DMS79 (cell line): ENCODE data around the gene EMC9.

Experiments used
- DNase-seq: peaks from one replicate; lab custom pipeline; 2025; lab: John Stamatoyannopoulos, UW

Gene EMC9

GRCh38 chr14:24131549-24131966 is 9.8 kb downstream of the EMC9 start:
- DNase-seq = no peak

GRCh38 chr14:24130717-24131548 is 10.5 kb downstream of the EMC9 start:
- no peak for DNase-seq

- no peak for DNase-seq
Observed at GRCh38 chr14:24130380-24130716, 11.0 kb downstream of the EMC9 start, which contains the start of gene FITM1. TSS of gene FITM1 (plus strand) at chr14:24130659. CDS start at chr14:24131564, 905 bp downstream.

- no peak for DNase-seq
Observed at GRCh38 chr14:24129410-24129998, 11.9 kb downstream of the EMC9 start.

- no peak for DNase-seq
Observed at GRCh38 chr14:24127673-24128072, 13.7 kb downstream of the EMC9 start.

GRCh38 chr14:24126939-24127338 is 14.5 kb downstream of the EMC9 start:
- DNase-seq = no peak

GRCh38 chr14:24123424-24124417 is 17.7 kb downstream of the EMC9 start:
- no peak for DNase-seq

- DNase-seq = no peak
Observed at GRCh38 chr14:24122898-24123297, 18.5 kb downstream of the EMC9 start.

- no peak for DNase-seq
Observed at GRCh38 chr14:24122416-24122815, 19.0 kb downstream of the EMC9 start.

GRCh38 chr14:24121210-24121609 is 20.2 kb downstream of the EMC9 start:
- DNase-seq = no peak

- no peak for DNase-seq
Observed at GRCh38 chr14:24119691-24120090, 21.7 kb downstream of the EMC9 start.

- no peak for DNase-seq
Observed at GRCh38 chr14:24117179-24117578, 24.2 kb downstream of the EMC9 start.

GRCh38 chr14:24116128-24116814 is 25.1 kb downstream of the EMC9 start:
- no peak for DNase-seq

GRCh38 chr14:24115422-24116127 is 25.8 kb downstream of the EMC9 start:
- DNase-seq = no peak

- peak; percentile 100 for DNase-seq
Observed at GRCh38 chr14:24114532-24115421, 26.6 kb downstream of the EMC9 start, which contains the start of the genes DCAF11 and NRL. TSS of gene DCAF11 (plus strand) at chr14:24114777. CDS start at chr14:24115595, 818 bp downstream. TSS of gene NRL (minus strand) at chr14:24114949. CDS start at chr14:24082848, 32,101 bp downstream.

GRCh38 chr14:24113801-24114531 is 27.4 kb downstream of the EMC9 start:
- peak; percentile 93 for DNase-seq

GRCh38 chr14:24113379-24113800 is 28.0 kb downstream of the EMC9 start:
- DNase-seq = no peak

GRCh38 chr14:24110523-24110922 is 30.9 kb downstream of the EMC9 start:
- DNase-seq = no peak

GRCh38 chr14:24110060-24110459 is 31.3 kb downstream of the EMC9 start:
- no peak for DNase-seq
